ENCODE measurements around the gene UBE4B. TPM values are rescaled to one million over a fixed set of nuclear protein-coding genes. Genes with fewer than 3 reads are reported as not detected.
A peak's percentile ranks its signal among the peaks of the same experiment; 100 is the strongest.
"Not testable (repeated sequence)": the region's sequence is repeated elsewhere in the genome, so short reads cannot be mapped to it uniquely, and the experiment has no call there.

The UBE4B gene
- total RNA-seq, 1 donor from 2014 or later: 32.2 TPM

- peak; percentile 94 for DNase-seq
Observed at GRCh38 chr1:10210841-10211804, 178.4 kb downstream of the UBE4B start.

DNA sequence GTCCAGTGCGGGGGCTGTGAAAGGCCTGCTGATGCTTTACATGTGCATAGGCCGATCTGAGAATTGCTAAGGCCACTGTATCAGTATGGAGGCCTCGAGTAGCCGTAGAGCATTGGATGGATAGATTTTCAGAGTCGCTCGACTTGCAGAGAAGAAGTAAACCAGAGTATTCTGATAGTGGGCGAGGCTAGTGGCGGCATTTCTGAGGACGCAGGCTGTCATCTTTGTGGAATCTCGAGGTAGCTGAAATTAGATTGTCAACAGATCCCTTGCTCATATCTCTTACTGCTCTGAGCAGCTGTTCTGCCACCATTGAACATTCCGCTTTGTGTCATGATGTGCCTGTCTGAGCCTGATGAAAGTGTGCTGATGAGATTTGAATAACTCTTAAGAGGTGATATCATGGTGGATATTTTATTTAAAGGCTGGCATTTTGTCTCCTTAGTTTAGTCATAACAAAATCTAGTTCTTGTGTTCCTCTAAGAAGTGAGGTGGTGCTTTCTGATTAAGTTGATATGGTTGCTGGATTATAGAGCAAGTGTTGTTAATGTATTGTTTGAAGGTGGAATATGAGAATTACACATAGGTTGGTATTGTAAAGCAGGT, 179.2 kb downstream of the UBE4B start:
- DNase-seq: peak; percentile 86

GRCh38 chr1:10212476-10212875, 179.7 kb downstream of the UBE4B start:
- DNase-seq: no peak

GRCh38 chr1:10213186-10213705, 180.5 kb downstream of the UBE4B start:
- no peak for DNase-seq

DNA sequence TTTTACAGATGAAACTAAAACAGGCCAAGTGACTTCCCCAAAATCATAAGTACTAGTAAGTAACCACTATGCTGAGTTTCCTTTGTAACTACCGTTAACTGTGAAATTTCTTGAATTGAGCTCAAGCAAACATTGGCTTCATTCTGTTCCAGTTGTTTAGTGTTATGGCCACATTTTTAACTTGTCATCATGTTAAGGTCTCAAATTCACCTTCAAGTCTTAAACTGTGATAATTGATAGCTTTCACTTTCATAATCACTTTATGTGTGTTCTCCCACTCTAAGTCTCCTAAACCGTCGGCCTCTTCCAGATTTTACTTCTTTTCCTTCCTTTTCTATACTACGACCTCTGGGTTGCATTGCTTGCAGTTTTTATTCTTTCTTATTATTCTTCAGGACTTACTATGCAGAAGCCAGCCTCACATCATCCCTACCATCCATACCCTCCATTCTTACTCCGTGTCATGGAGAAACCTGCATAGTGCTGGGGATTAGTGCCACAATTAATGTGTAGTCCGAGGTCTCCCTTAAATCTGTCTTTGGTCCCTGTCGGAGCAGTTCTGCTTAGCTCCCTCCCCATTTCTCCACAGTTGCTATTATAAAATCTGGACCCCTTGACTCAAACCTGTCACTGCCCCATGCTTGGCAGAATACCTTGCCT, 183.5 kb downstream of the UBE4B start:
- no peak for DNase-seq

DNA sequence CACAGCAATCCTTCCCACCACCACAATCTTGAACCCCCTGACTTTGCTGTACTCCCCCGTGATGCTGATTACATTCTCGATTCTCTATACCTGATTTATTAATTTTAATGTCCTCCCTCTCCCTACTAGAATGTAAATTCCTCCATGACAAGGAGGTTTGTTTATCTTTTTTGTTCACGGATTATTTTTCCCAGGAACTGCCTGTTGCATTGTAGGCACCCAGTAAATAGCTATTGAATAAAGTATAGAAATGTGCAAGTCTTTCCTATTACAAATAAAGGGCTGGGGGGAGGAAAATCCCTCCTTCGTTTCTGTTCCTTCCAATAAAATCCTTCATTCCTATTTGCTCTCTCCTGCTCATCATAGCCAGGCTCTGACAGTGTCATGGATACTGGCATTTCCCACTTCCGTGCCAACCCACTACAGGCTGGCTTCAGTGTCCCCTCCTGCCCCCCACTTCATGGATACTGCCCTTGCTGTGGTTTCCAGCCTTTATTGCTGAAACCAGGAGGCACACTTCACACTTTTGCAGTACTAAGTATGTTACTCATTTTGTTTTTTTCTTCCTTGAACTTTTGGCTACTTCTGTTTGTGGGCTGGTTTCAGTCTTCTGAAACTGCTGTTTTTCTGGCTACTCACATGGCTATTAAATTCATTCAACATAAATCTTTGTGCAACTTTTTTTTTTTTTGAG, 185.1 kb downstream of the UBE4B start:
- DNase-seq: no peak

DNA sequence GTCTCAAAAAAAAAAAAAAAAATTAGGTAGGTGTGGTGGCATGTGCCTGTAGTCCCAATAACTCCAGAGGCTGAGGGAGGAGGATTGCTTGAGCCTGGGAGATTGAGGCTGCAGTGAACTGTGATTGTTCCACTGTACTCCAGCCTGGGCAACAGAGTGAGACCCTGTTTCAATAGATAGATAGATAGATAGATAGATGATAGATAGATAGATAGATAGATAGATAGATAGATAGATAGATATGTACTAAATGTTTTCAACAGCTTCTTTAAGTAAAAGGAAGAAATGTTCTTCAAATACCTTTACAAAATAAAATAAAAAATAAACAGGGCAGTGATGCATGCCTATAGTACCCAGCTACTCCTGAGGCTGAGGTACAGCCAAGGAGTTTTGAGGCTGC, 187.4 kb downstream of the UBE4B start:
- DNase-seq: no peak

DNA sequence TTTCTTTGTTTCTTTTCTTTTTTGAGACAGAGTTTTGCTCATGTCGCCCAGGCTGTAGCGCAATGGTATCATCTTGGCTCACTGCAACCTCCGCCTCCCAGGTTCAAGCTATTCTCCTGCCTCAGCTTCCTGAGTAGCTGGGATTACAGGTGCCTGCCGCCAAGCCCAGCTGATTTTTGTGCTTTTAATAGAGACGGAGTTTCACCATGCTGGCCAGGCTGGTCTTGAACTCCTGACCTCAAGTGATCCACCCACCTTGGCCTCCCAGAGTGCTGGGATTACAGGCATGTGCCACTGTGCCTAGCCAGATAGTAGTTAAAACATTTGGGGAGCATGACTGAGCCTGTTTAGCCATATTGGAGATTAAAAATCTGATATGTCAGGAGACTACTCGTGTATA, 187.9 kb downstream of the UBE4B start:
- DNase-seq: not testable (repeated sequence)

DNA sequence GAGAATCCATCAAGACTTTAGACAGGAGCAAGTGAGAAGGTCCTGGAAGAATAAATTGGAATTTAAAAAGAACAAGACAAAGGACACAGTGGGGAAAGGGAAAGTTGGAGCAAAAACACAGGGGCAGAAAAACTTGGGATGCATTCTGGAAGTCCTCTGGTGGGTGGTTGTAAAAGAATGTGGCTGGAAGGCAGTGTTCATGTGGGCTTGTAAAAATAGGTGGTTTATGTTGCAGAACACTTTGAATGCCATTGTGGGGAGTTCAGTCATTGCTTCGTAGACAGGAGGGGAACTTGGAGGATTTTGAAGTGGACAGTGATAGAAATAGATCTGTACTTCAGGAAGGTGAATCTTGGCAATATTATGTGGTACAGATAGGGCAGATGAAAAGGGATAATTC, 192.8 kb downstream of the UBE4B start:
- DNase-seq: no peak

GRCh38 chr1:10228528-10228927, 195.8 kb downstream of the UBE4B start:
- DNase-seq: no peak

- DNase-seq: no peak
Observed at GRCh38 chr1:10229903-10230302, 197.1 kb downstream of the UBE4B start.

Small RNA genes within 50 kb of the gene (small RNA-seq; reads per million reads assigned to genes)
- gene MIR1273D (ENCODE audit: low replicate concordance): not detected
- gene RNU6-828P (ENCODE audit: low replicate concordance): not detected

Other genes with a start within 250 kb of the UBE4B start
- 110 TPM for gene CLSTN1, start 209.0 kb upstream of the UBE4B start, total RNA-seq
- 38.3 TPM for gene CTNNBIP1, start 122.7 kb upstream of the UBE4B start, total RNA-seq
- gene LZIC, start 89.6 kb upstream of the UBE4B start, total RNA-seq: 52.6 TPM
- gene NMNAT1, start 89.5 kb upstream of the UBE4B start, total RNA-seq: 11.9 TPM
- gene RBP7, start 35.7 kb upstream of the UBE4B start, total RNA-seq: 6.2 TPM
- gene KIF1B, start 177.6 kb downstream of the UBE4B start, total RNA-seq: 301 TPM

Measured in tongue (tissue), 3 donors.